GM12878 (cell line): ENCODE data around the gene EBF3. TPM values are rescaled to one million over a fixed set of nuclear protein-coding genes. Genes with fewer than 3 reads are reported as not detected.

ENCODE experiments used
- ATAC-seq: fragments of 200-7000 bp; cut with Tn5 transposase; 3 replicates; pipeline ENCODE4 v1.9.1; 2020; ENCODE audit warnings: mild to moderate bottlenecking, moderate library complexity
- BruUV-seq: library from RNA; stranded (reverse); fragments of 400-500 nt; replicated peaks from 2 replicates; lab custom pipeline; 2021; lab: Mats Ljungman, UMichigan
- CTCF ChIA-PET: fragments of 300-600 bp; sonication (Branson Sonifier 250); formaldehyde crosslinking; extraction: SDS; loops from one replicate; lab custom pipeline; 2021; ENCODE audit warnings: inconsistent platforms; lab: Yijun Ruan, JAX
- POLR2A ChIA-PET: fragments of 350-600 bp; formaldehyde crosslinking; extraction: SDS; loops from one replicate; lab custom pipeline; 2021; ENCODE audit warnings: inconsistent platforms; lab: Charles Lee
- RAD21 ChIA-PET: fragments of 300-600 bp; sonication (Branson Sonifier 250); formaldehyde crosslinking; loops from one replicate; lab custom pipeline; 2023; ENCODE audit warnings: antibody characterized with exemption; ENCODE audit not compliant: unreplicated experiment; lab: Charles Lee
- SMC1A ChIA-PET: fragments of 300-600 bp; sonication (Branson Sonifier 250); formaldehyde crosslinking; loops from one replicate; lab custom pipeline; 2023; ENCODE audit not compliant: unreplicated experiment, uncharacterized antibody; lab: Charles Lee
- DNase-seq: peaks from one replicate; pipeline ENCODE4 v3.0.0-alpha.2; 2011; ENCODE audit warnings: low read depth, low spot score
- FAIRE-seq: peaks from 3 replicates; lab custom pipeline; 2011; peaks lifted over from hg19 to GRCh38; lab: Jason Lieb, UNC
- H2AFZ ChIP-seq: 2 replicates; pipeline ENCODE4 v1.6.0; 2011; ENCODE audit warnings: low read depth, low read length, control low read depth; ENCODE audit not compliant: control insufficient read depth
- H3K27ac ChIP-seq: 2 replicates; pipeline ENCODE4 v1.5.1; 2011; ENCODE audit warnings: control low read depth; ENCODE audit not compliant: control insufficient read depth, insufficient read depth
- H3K27me3 ChIP-seq, 2 experiments: replicated peaks in 1 of 2; 2 replicates each; pipeline versions ENCODE4 v1.6.0 to v1.6.1; 2011; ENCODE audit warnings: low read length in 1 of 2; ENCODE audit not compliant: control insufficient read depth in 2 of 2, insufficient read depth in 2 of 2
- H3K36me3 ChIP-seq, 2 experiments: 2 replicates each; pipeline ENCODE4 v1.5.1; 2011; ENCODE audit warnings: low read length in 1 of 2; ENCODE audit not compliant: control insufficient read depth in 2 of 2, insufficient read depth in 2 of 2
- H3K4me1 ChIP-seq: 2 replicates; pipeline ENCODE4 v1.6.1; 2011; ENCODE audit warnings: mild to moderate bottlenecking, low read length, moderate library complexity, mixed read lengths; ENCODE audit not compliant: control insufficient read depth, insufficient read depth
- H3K4me2 ChIP-seq: 2 replicates; pipeline ENCODE4 v1.6.0; 2011; ENCODE audit warnings: control low read depth; ENCODE audit not compliant: control insufficient read depth, insufficient read depth
- H3K4me3 ChIP-seq: fragments of 200-600 bp; sonication (generic); 2 replicates; pipeline ENCODE4 v1.5.1; 2016
- H3K79me2 ChIP-seq: 2 replicates; pipeline ENCODE4 v1.6.0; 2011; ENCODE audit warnings: low read length; ENCODE audit not compliant: control insufficient read depth, insufficient read depth
- H3K9ac ChIP-seq: 2 replicates; pipeline ENCODE4 v1.8.0; 2011; ENCODE audit warnings: low read length, control low read depth, mixed read lengths; ENCODE audit not compliant: control insufficient read depth, insufficient read depth
- H3K9me3 ChIP-seq: replicated peaks from 3 replicates; pipeline ENCODE4 v1.5.1; 2011; ENCODE audit warnings: mild to moderate bottlenecking, low read length; ENCODE audit not compliant: control insufficient read depth, insufficient read depth
- H4K20me1 ChIP-seq: 2 replicates; pipeline ENCODE4 v1.6.0; 2011; ENCODE audit not compliant: control insufficient read depth, insufficient read depth
- BMI1 ChIP-seq: fragments of 450-650 bp; IDR thresholded peaks from 2 replicates; pipeline ENCODE4 v1.6.1; 2016; ENCODE audit warnings: mild to moderate bottlenecking, moderate library complexity, borderline replicate concordance
- HDAC2 ChIP-seq: fragments of 200-600 bp; sonication (generic); IDR thresholded peaks from 2 replicates; pipeline ENCODE4 v1.6.1; 2017
- IRF4 ChIP-seq: IDR thresholded peaks from 2 replicates; pipeline ENCODE4 v1.6.1; 2011; ENCODE audit warnings: low read depth, low read length
- MTA3 ChIP-seq: IDR thresholded peaks from 2 replicates; pipeline ENCODE4 v1.6.1; 2012; ENCODE audit warnings: low read length, inconsistent platforms, borderline replicate concordance
- NR2C1 ChIP-seq: fragments of 450-650 bp; IDR thresholded peaks from 2 replicates; pipeline ENCODE4 v1.6.1; 2017; ENCODE audit warnings: antibody characterized with exemption, mild to moderate bottlenecking, moderate library complexity
- PBX3 ChIP-seq: IDR thresholded peaks from 2 replicates; pipeline ENCODE4 v1.6.1; 2011; ENCODE audit warnings: mild to moderate bottlenecking, low read depth, low read length, moderate library complexity; ENCODE audit not compliant: insufficient replicate concordance
- PML ChIP-seq: IDR thresholded peaks from 2 replicates; pipeline ENCODE4 v1.6.1; 2012; ENCODE audit warnings: low read length, inconsistent platforms
- PRDM15 ChIP-seq: fragments of 450-650 bp; formaldehyde crosslinking; IDR thresholded peaks from 2 replicates; pipeline ENCODE4 v1.4.0; 2020; ENCODE audit warnings: mild to moderate bottlenecking, moderate library complexity
- SUZ12 ChIP-seq: fragments of 200-600 bp; sonication (generic); IDR thresholded peaks from one replicate; pipeline ENCODE4 v1.6.1; 2018; ENCODE audit warnings: antibody characterized with exemption, mild to moderate bottlenecking; ENCODE audit not compliant: unreplicated experiment
- TAF1 ChIP-seq: IDR thresholded peaks from 2 replicates; pipeline ENCODE4 v1.6.1; 2011; ENCODE audit warnings: mild to moderate bottlenecking, low read depth, low read length, borderline replicate concordance
- ZBED1 ChIP-seq: IDR thresholded peaks from 2 replicates; pipeline ENCODE4 v1.6.1; 2016; ENCODE audit warnings: borderline replicate concordance
- ZNF592 ChIP-seq: fragments of 450-650 bp; IDR thresholded peaks from 2 replicates; pipeline ENCODE4 v1.6.1; 2017; ENCODE audit warnings: mild to moderate bottlenecking, moderate library complexity
- WGBS: methylation state at CpG from one replicate; pipeline ENCODE4 v1.1.6; 2016; ENCODE audit warnings: low lambda C conversion rate; ENCODE audit not compliant: insufficient replicate concordance, insufficient coverage; ENCODE audit errors: missing lambda C conversion rate; 5-methylcytosine and 5-hydroxymethylcytosine counted together
- in situ Hi-C: fragments of 300-500 bp; cut with MboI; formaldehyde crosslinking; loops from 9 replicates; pipeline ENCODE4 v1.14.3; 2018; ENCODE audit warnings: mixed read lengths
- intact Hi-C: fragments of 100-400 bp; cut with micrococcal nuclease; formaldehyde crosslinking; loops from one replicate; pipeline ENCODE4 v1.14.2; 2022; ENCODE audit not compliant: unreplicated experiment
- polyA plus RNA-seq, 11 experiments: library from polyadenylated mRNA; depleted of rRNA in 4 of 11; unstranded in 6 of 11; stranded (reverse) in 5 of 11; fragments of >200 nt; fragmentation: Nextera tagmentation in 4 of 11; fragmentation: Illumina TruSeq in 1 of 11; extraction: Ambion mirVana in 4 of 11; extraction: Trizol in 1 of 11; gene quantifications; 1 replicate in 1 of 11; 2 replicates in 10 of 11; pipeline versions ENCODE4 v1.2.1 to v1.2.3, GENCODE V29; 2011 to 2016; ENCODE audit warnings: inconsistent platforms in 2 of 11, missing spikeins in 2 of 11, low read depth in 1 of 11
- total RNA-seq, 4 experiments: library from RNA; depleted of rRNA in 3 of 4; stranded (reverse); fragments of >200 nt in 3 of 4; fragmentation: Illumina TruSeq in 1 of 4; extraction: Trizol in 1 of 4; gene quantifications; 2 replicates each; pipeline versions ENCODE4 v1.2.1 to v1.2.3, GENCODE V29; 2013 to 2021
- TF ChIP-seq, protein P1 (sequence below): fragments of 150-350 bp; IDR thresholded peaks from 2 replicates; pipeline ENCODE4 v1.6.1; 2014; ENCODE audit warnings: mild to moderate bottlenecking, low read depth, low read length

Gene EBF3
- total and polyA plus RNA-seq, 10 of the 15 experiments (the other 5 are each of a cell fraction or from before 2014, with no cell fraction given), result not detected

- H4K20me1 ChIP-seq, result no peaks in the 10 kb centered on the region
- no peaks in the 10 kb centered on the region; a peak in 1 of 4 replicates for H3K36me3 ChIP-seq
- no TSS peak for BruUV-seq
- H3K79me2 ChIP-seq, result no peaks in the 10 kb centered on the region
- H3K4me1 ChIP-seq, result no peaks in the 10 kb centered on the region
- DNase-seq, result no peak
- H3K4me3 ChIP-seq, result no peak overlapping the region
- WGBS, result 39% methylated on average over 71 of the region's 84 CpGs
- FAIRE-seq, result no peak
- H3K27me3 ChIP-seq, result peaks cover 6 to 23% of the 10 kb centered on the region in 2 experiments
- SMC1A ChIA-PET, result no interaction called here
- no peaks in the 10 kb centered on the region; the same call in 2 of the 3 replicates for H3K9me3 ChIP-seq
- ATAC-seq, result no peak
- intact Hi-C loops (no loop called here), in situ Hi-C loops (no loop called here)
- H2AFZ ChIP-seq, result no peak overlapping the region
- RAD21 ChIA-PET, result no interaction called here
- no peak overlapping the region for H3K9ac ChIP-seq
- H3K4me2 ChIP-seq, result no peak overlapping the region
- H3K27ac ChIP-seq, result no peak overlapping the region
- POLR2A ChIA-PET, result no interaction called here
- TF ChIP-seq PBX3 (no peak), TAF1 (no peak), MTA3 (no peak), ZNF592 (no peak), PML (no peak), HDAC2 (no peak), NR2C1 (no peak), BMI1 (no peak), ZBED1 (no peak), SUZ12 (no peak), IRF4 (no peak), PRDM15 (no peak)
- TF ChIP-seq, protein P1, sequence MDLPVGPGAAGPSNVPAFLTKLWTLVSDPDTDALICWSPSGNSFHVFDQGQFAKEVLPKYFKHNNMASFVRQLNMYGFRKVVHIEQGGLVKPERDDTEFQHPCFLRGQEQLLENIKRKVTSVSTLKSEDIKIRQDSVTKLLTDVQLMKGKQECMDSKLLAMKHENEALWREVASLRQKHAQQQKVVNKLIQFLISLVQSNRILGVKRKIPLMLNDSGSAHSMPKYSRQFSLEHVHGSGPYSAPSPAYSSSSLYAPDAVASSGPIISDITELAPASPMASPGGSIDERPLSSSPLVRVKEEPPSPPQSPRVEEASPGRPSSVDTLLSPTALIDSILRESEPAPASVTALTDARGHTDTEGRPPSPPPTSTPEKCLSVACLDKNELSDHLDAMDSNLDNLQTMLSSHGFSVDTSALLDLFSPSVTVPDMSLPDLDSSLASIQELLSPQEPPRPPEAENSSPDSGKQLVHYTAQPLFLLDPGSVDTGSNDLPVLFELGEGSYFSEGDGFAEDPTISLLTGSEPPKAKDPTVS, result no peak
- CTCF ChIA-PET, result no interaction called here
Observed at GRCh38 chr10:129972145-129972965, 8.3 kb upstream of the EBF3 start.
